CD4-positive, alpha-beta memory T cell (primary cell): Measurements from ENCODE around the gene FNDC3B. TPM values are rescaled to one million over a fixed set of nuclear protein-coding genes. Genes with fewer than 3 reads are reported as not detected.

Experiments used
- CTCF ChIA-PET: fragments of 350-600 bp; sonication (Branson Sonifier 250); formaldehyde crosslinking; loops from one replicate; lab custom pipeline; 2021; ENCODE audit warnings: inconsistent platforms; ENCODE audit not compliant: partially characterized antibody; lab: Charles Lee
- POLR2A ChIA-PET: fragments of 350-600 bp; sonication (Branson Sonifier 250); formaldehyde crosslinking; loops from one replicate; lab custom pipeline; 2021; ENCODE audit not compliant: partially characterized antibody; lab: Charles Lee
- DNase-seq, 5 donors: peaks; one replicate each; pipeline versions ENCODE4 v3.0.0 to v3.0.0-alpha.2; 2020 to 2022; ENCODE audit warnings: mixed read lengths in 1 of 5
- H3K27ac ChIP-seq: one replicate; pipeline ENCODE4 v1.7.0; 2013; ENCODE audit warnings: low read depth, low read length
- H3K27me3 ChIP-seq: 2 replicates; pipeline ENCODE4 v1.7.0; 2013; ENCODE audit warnings: mild to moderate bottlenecking, low read length, moderate library complexity; ENCODE audit not compliant: insufficient read depth
- H3K36me3 ChIP-seq: 2 replicates; pipeline ENCODE4 v1.7.0; 2013; ENCODE audit warnings: mild to moderate bottlenecking, low read length, moderate library complexity; ENCODE audit not compliant: insufficient read depth
- H3K4me1 ChIP-seq: 2 replicates; pipeline ENCODE4 v1.7.0; 2013; ENCODE audit warnings: mild to moderate bottlenecking, low read length, moderate library complexity; ENCODE audit not compliant: insufficient read depth
- H3K4me3 ChIP-seq, 2 donors: one replicate each; pipeline ENCODE4 v1.7.0; 2013; ENCODE audit warnings: low read length in 2 of 2, mild to moderate bottlenecking in 1 of 2
- H3K9me3 ChIP-seq, 2 donors: one replicate each; pipeline ENCODE4 v1.7.0; 2013; ENCODE audit warnings: low read length in 2 of 2, control low read depth in 1 of 2; ENCODE audit not compliant: control insufficient read depth in 1 of 2
- H3K27ac Mint-ChIP-seq, 7 donors: one replicate each; pipeline ENCODE4 v1.8.0; 2020 to 2021; ENCODE audit warnings: mixed read lengths in 7 of 7, mild to moderate bottlenecking in 6 of 7, inconsistent platforms in 3 of 7, moderate library complexity in 3 of 7
- H3K27me3 Mint-ChIP-seq, 2 donors: one replicate each; pipeline ENCODE4 v1.8.0; 2020 to 2021; ENCODE audit warnings: mixed read lengths in 2 of 2
- H3K36me3 Mint-ChIP-seq, 2 donors: one replicate each; pipeline ENCODE4 v1.8.0; 2020 to 2021; ENCODE audit warnings: mixed read lengths in 2 of 2, inconsistent platforms in 1 of 2, mild to moderate bottlenecking in 1 of 2
- H3K4me1 Mint-ChIP-seq, 4 donors: one replicate each; pipeline ENCODE4 v1.8.0; 2020 to 2021; ENCODE audit warnings: mixed read lengths in 4 of 4, mild to moderate bottlenecking in 1 of 4
- H3K4me3 Mint-ChIP-seq, 8 donors: one replicate each; pipeline ENCODE4 v1.8.0; 2020 to 2021; ENCODE audit warnings: mixed read lengths in 8 of 8, mild to moderate bottlenecking in 7 of 8, moderate library complexity in 6 of 8, inconsistent platforms in 3 of 8
- H3K9me3 Mint-ChIP-seq, 8 donors: one replicate each; pipeline ENCODE4 v1.8.0; 2020 to 2021; ENCODE audit warnings: mixed read lengths in 8 of 8, mild to moderate bottlenecking in 5 of 8, inconsistent platforms in 3 of 8, moderate library complexity in 1 of 8
- intact Hi-C: fragments of 100-400 bp; cut with micrococcal nuclease; formaldehyde crosslinking; loops from one replicate; pipeline ENCODE4 v1.15.1; 2023
- polyA plus RNA-seq, 2 donors: library from polyadenylated mRNA; unstranded; fragments of 300-500 nt; fragmentation: Illumina TruSeq; gene quantifications; one replicate each; pipeline ENCODE4 v1.2.3, GENCODE V29; 2021
- total RNA-seq, 2 experiments: library from RNA; stranded (reverse); gene quantifications; one replicate each; pipeline ENCODE4 v1.2.3, GENCODE V29; 2021

The FNDC3B gene
- total and polyA plus RNA-seq, 4 experiments from 2014 or later: 10.9 to 18.2 (median 14.8) TPM

DNA sequence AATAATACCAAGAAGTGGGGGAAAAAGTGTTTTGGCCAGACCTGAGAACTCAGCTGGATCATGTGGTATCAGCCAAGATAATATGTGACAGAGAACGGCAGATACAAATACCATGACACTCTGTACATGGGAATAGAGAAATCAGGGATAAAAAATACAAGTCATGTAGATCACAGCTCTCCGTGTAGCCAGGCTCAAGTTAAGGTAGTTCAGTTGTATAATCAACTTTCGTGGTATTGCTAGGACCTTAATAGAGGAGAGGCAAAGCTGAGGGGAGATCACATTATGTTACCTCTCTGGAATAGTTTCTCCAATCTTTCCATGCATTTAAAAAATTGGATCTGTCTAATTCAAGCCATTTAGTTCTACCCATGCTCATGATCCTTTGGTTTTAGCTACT is 229.0 kb downstream of the FNDC3B start:
- Mint-ChIP-seq H3K27ac (no peak overlapping the region), H3K9me3 (no peaks in the 10 kb centered on the region), H3K4me1 (no peaks in the 10 kb centered on the region), H3K27me3 (no peaks in the 10 kb centered on the region), H3K4me3 (no peak overlapping the region), H3K36me3 (peaks cover 15 to 32% of the 10 kb centered on the region in 2 donors)
- ChIA-PET POLR2A (no interaction called here), CTCF (interaction anchor here (1.0 kb wide), 1 partner anchor 72 kb away, joined by 4 read pairs; no protein-coding TSS in a partner anchor)
- no peak overlapping the region for H3K4me3 ChIP-seq
- no peak overlapping the region for H3K27ac ChIP-seq
- DNase-seq: no peak
- H3K36me3 ChIP-seq: no peaks in the 10 kb centered on the region
- H3K9me3 ChIP-seq: no peaks in the 10 kb centered on the region
- no peaks in the 10 kb centered on the region for H3K27me3 ChIP-seq
- no peaks in the 10 kb centered on the region for H3K4me1 ChIP-seq
- intact Hi-C loops: no loop called here

DNA sequence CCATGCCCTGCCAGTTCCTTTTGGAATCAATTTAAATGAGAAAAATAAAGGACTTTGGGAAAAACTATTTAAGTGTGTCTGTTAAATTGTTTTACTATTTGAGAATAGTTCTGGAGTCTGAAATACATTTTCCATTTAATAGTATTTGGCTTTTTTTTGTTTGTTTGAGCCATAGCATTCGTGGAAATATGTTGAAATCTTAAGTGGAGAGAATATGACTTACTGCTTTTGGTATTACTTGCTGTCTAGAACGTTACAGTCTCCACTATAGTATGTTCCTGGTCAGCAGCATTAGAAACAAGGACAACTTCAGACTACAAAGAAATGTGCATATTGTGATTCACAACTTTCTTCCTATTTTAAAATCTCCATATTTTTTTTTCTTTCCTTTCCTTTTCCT is 229.5 kb downstream of the FNDC3B start:
- no peak overlapping the region for H3K27ac ChIP-seq
- no peak overlapping the region for H3K27ac Mint-ChIP-seq
- DNase-seq: no peak
- H3K27me3 Mint-ChIP-seq: no peaks in the 10 kb centered on the region
- H3K4me3 ChIP-seq: no peak overlapping the region
- no peaks in the 10 kb centered on the region for H3K36me3 ChIP-seq
- H3K4me1 ChIP-seq: no peaks in the 10 kb centered on the region
- CTCF ChIA-PET: interaction anchor here (1.0 to 1.6 kb wide), 3 partner anchors 11 to 233 kb away, joined by 3 to 4 read pairs (median 4); no protein-coding TSS in a partner anchor
- POLR2A ChIA-PET: no interaction called here
- H3K4me3 Mint-ChIP-seq: no peak overlapping the region
- intact Hi-C loops: no loop called here
- no peaks in the 10 kb centered on the region for H3K27me3 ChIP-seq
- H3K4me1 Mint-ChIP-seq: no peaks in the 10 kb centered on the region
- no peaks in the 10 kb centered on the region for H3K9me3 ChIP-seq
- H3K9me3 Mint-ChIP-seq: no peaks in the 10 kb centered on the region
- peaks cover 15 to 32% of the 10 kb centered on the region in 2 donors for H3K36me3 Mint-ChIP-seq

DNA sequence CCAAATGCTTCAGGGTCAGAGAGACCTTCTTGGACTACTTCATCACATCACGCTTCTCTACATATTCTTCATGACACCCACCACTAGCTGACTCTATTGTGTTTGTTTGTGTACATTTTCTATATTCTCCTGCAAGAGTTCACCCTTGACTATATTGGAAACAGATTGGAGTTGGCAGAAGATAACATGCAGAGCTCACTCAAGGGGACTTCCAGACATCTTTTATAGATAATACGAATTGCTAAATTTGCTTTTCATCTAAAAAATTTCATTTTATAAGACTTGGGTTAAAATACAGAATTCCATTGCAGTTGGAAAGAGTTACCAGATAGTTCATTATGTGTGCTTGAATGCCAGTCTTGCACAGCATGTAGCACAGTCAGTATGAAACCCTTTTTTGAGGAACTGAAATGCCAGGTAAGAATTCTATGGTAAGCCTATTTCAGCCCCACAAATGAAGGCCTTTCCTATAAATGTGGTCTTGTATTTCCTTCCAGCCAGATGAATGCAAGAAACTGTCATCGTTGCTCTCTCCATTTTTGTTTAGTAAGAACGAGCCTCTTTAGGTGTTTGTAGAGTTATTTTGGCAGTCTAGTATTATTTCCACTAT is 231.3 kb downstream of the FNDC3B start:
- DNase-seq: no peak
- ChIA-PET POLR2A (no interaction called here), CTCF (interaction anchor here (1.6 kb wide), 1 partner anchor 9 kb away, joined by 4 read pairs; no protein-coding TSS in a partner anchor)
- Mint-ChIP-seq H3K4me1 (peaks cover 0 to 5% (median 0%) of the 10 kb centered on the region in 4 donors), H3K4me3 (no peak overlapping the region), H3K27ac (no peak overlapping the region), H3K9me3 (no peaks in the 10 kb centered on the region), H3K36me3 (peaks cover 14 to 32% of the 10 kb centered on the region in 2 donors), H3K27me3 (no peaks in the 10 kb centered on the region)
- H3K4me3 ChIP-seq: no peak overlapping the region
- intact Hi-C loops: loop anchor here (10.0 kb wide), 1 partner anchor 166 kb away; no protein-coding TSS in a partner anchor
- H3K9me3 ChIP-seq: no peaks in the 10 kb centered on the region
- H3K4me1 ChIP-seq: no peaks in the 10 kb centered on the region
- no peak overlapping the region for H3K27ac ChIP-seq
- no peaks in the 10 kb centered on the region for H3K36me3 ChIP-seq
- no peaks in the 10 kb centered on the region for H3K27me3 ChIP-seq

GRCh38 chr3:172271386-172271976 is 232.1 kb downstream of the FNDC3B start:
- H3K36me3 ChIP-seq: no peaks in the 10 kb centered on the region
- POLR2A ChIA-PET: no interaction called here
- Mint-ChIP-seq H3K4me3 (no peak overlapping the region), H3K27me3 (no peaks in the 10 kb centered on the region), H3K27ac (peak overlapping the region in 1 of 7 donors; percentile 3), H3K9me3 (no peaks in the 10 kb centered on the region), H3K36me3 (peaks cover 17 to 27% of the 10 kb centered on the region in 2 donors), H3K4me1 (peaks cover 0 to 5% (median 0%) of the 10 kb centered on the region in 4 donors)
- intact Hi-C loops: loop anchor here (10.0 kb wide), 1 partner anchor 167 kb away; no protein-coding TSS in a partner anchor
- no peaks in the 10 kb centered on the region for H3K27me3 ChIP-seq
- no peak overlapping the region for H3K4me3 ChIP-seq
- no peak overlapping the region for H3K27ac ChIP-seq
- no peaks in the 10 kb centered on the region for H3K9me3 ChIP-seq
- DNase-seq: no peak
- no peaks in the 10 kb centered on the region for H3K4me1 ChIP-seq
- CTCF ChIA-PET: interaction anchor here (1.7 kb wide), 1 partner anchor 236 kb away, joined by 6 read pairs; no protein-coding TSS in a partner anchor

DNA sequence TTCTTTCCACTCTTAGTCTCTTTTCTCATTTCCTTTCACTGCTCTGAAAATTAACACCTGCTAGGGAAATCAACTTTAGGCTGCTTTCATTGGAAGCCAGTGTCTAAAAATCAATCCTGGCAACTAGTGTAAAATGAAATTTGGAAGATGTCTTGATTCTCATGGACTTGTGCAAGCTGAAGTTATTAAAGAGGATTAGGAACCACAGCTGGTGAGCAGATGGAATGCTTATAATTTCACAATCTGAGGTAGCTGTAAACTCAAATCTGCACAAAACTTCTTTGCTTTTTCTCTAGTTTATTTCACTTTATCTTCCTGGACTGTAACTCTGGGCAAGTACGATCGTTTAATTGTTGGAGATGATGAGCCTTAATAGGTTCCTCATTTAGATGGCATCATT is 233.3 kb downstream of the FNDC3B start:
- CTCF ChIA-PET: interaction anchor here (1.0 to 1.7 kb wide), 2 partner anchors 237 to 245 kb away, joined by 3 to 6 read pairs; no protein-coding TSS in a partner anchor
- no peak overlapping the region for H3K27ac Mint-ChIP-seq
- no peak overlapping the region for H3K27ac ChIP-seq

DNA sequence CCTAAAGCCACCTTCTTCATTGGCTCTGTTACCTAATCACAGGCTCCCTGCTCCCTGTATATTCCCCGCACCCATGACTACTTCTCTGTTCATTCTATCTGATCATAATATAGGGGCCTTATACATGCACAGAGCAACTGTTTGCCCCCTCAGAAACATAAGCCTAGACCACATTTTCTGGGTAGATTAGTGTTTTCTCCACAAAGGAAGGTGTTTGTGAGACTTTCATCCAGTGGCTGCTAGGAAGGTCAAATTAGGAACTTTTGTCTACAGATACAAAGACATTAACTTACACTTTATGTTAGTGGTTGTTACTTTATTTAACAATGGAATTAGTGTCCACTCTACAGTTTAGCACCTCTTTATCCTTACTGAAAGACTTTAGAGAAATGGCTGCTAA is 234.0 kb downstream of the FNDC3B start:
- H3K36me3 Mint-ChIP-seq: peaks cover 13 to 19% of the 10 kb centered on the region in 2 donors
- POLR2A ChIA-PET: no interaction called here

More for the DNA sequence above, 233.3 kb downstream of the FNDC3B start:
- Mint-ChIP-seq H3K36me3 (peaks cover 17 to 19% of the 10 kb centered on the region in 2 donors), H3K9me3 (no peaks in the 10 kb centered on the region), H3K4me1 (peaks cover 0 to 5% (median 0%) of the 10 kb centered on the region in 4 donors), H3K4me3 (no peak overlapping the region), H3K27me3 (no peaks in the 10 kb centered on the region)
- POLR2A ChIA-PET: no interaction called here
- intact Hi-C loops: loop anchor here (10.0 kb wide), 1 partner anchor 168 kb away; no protein-coding TSS in a partner anchor
- Histone ChIP-seq H3K36me3 (no peaks in the 10 kb centered on the region), H3K27me3 (no peaks in the 10 kb centered on the region), H3K4me1 (no peaks in the 10 kb centered on the region), H3K9me3 (no peaks in the 10 kb centered on the region), H3K4me3 (no peak overlapping the region)
- no peak for DNase-seq

GRCh38 chr3:172274906-172275305 is 235.5 kb downstream of the FNDC3B start:
- Mint-ChIP-seq H3K36me3 (peaks cover 13 to 16% of the 10 kb centered on the region in 2 donors), H3K27me3 (no peaks in the 10 kb centered on the region), H3K9me3 (no peaks in the 10 kb centered on the region), H3K4me1 (peaks cover 0 to 5% (median 0%) of the 10 kb centered on the region in 4 donors), H3K4me3 (no peak overlapping the region), H3K27ac (peak overlapping the region in 1 of 7 donors; percentile 54)
- Histone ChIP-seq H3K27ac (no peak overlapping the region), H3K36me3 (no peaks in the 10 kb centered on the region), H3K9me3 (no peaks in the 10 kb centered on the region), H3K27me3 (no peaks in the 10 kb centered on the region), H3K4me3 (no peak overlapping the region), H3K4me1 (no peaks in the 10 kb centered on the region)
- no peak for DNase-seq
- CTCF ChIA-PET: interaction anchor here (1.0 to 5.5 kb wide), 8 partner anchors 8 to 475 kb away, joined by 3 to 45 read pairs (median 3); partner anchors contain the start of genes ECT2 and FNDC3B
- POLR2A ChIA-PET: no interaction called here
- intact Hi-C loops: loop anchor here (10.0 kb wide), 1 partner anchor 170 kb away; no protein-coding TSS in a partner anchor

More for the DNA sequence above, 234.0 kb downstream of the FNDC3B start:
- Histone ChIP-seq H3K9me3 (no peaks in the 10 kb centered on the region), H3K36me3 (no peaks in the 10 kb centered on the region), H3K4me3 (no peak overlapping the region), H3K27ac (no peak overlapping the region), H3K4me1 (no peaks in the 10 kb centered on the region), H3K27me3 (no peaks in the 10 kb centered on the region)
- no peak overlapping the region for H3K4me3 Mint-ChIP-seq
- H3K9me3 Mint-ChIP-seq: no peaks in the 10 kb centered on the region
- H3K27ac Mint-ChIP-seq: peak overlapping the region in 1 of 7 donors; percentile 55
- intact Hi-C loops: loop anchor here (10.0 kb wide), 1 partner anchor 169 kb away; no protein-coding TSS in a partner anchor
- CTCF ChIA-PET: interaction anchor here (1.0 kb wide), 1 partner anchor 245 kb away, joined by 3 read pairs; no protein-coding TSS in a partner anchor
- H3K27me3 Mint-ChIP-seq: no peaks in the 10 kb centered on the region
- no peak for DNase-seq
- peaks cover 0 to 5% (median 0%) of the 10 kb centered on the region in 4 donors for H3K4me1 Mint-ChIP-seq
